ENCODE measurements around the gene SVIL. TPM values are rescaled to one million over a fixed set of nuclear protein-coding genes. Genes with fewer than 3 reads are reported as not detected.

Gene SVIL
- total RNA-seq, 1 donor from 2014 or later = 72.1 TPM

DNA sequence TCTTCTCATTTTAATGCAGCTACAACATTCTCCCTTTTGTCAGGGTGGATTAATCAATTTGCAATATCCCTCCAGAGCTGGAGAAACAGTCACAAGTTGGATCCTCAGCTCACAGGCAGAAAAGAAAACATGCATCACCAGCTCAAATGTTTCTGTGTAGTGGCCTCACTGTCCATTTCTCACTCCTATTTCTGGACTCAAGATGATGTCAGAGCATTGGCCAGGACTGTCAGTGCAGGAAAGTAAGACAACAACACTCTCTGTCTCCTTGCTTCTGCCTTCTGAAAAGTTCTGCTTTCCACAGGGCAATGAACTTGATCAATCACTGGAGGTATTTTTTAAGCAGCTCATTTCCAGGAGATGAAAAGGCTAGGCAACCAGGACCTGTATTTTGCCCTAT is 8.2 kb upstream of the SVIL start:
- H3K36me3 ChIP-seq (ENCODE audit: control insufficient read depth, insufficient read depth, low read length) = peaks cover 1% of the 10 kb centered on the region
- no peak for DNase-seq (ENCODE audit: low read depth)
- no peaks in the 10 kb centered on the region for H3K27me3 ChIP-seq (ENCODE audit: control insufficient read depth, insufficient read depth, low read length)
- H3K4me3 ChIP-seq (ENCODE audit: low read depth, low read length) = no peak overlapping the region
- TF ChIP-seq CTCF (IDR thresholded peaks at IDR 0.05; ENCODE audit: insufficient read depth, low read length, poor library complexity, severe bottlenecking) = no peak

DNA sequence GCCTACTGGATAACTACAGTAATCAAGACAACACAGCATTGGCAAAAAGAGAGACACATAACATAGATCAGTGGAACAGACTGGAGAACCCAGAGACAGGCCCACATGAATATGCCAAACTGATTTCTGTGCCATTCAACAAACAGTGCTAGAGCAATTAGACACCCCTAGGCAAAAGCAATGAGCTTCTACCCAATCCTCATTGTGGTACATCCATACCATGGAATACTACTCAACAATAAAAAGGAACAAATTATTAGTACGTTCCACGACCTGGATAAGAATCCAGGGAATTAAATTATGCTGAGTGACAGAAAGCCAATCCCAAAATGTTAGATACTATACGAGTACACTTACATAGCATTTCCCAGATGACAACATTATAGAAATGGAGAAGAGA is 2.8 kb upstream of the SVIL start:
- no peak for TF ChIP-seq CTCF (IDR thresholded peaks at IDR 0.05; ENCODE audit: insufficient read depth, low read length, poor library complexity, severe bottlenecking)
- H3K27me3 ChIP-seq (ENCODE audit: control insufficient read depth, insufficient read depth, low read length) = no peaks in the 10 kb centered on the region
- DNase-seq (ENCODE audit: low read depth) = no peak
- H3K36me3 ChIP-seq (ENCODE audit: control insufficient read depth, insufficient read depth, low read length) = no peaks in the 10 kb centered on the region
- H3K4me3 ChIP-seq (ENCODE audit: low read depth, low read length) = no peak overlapping the region

DNA sequence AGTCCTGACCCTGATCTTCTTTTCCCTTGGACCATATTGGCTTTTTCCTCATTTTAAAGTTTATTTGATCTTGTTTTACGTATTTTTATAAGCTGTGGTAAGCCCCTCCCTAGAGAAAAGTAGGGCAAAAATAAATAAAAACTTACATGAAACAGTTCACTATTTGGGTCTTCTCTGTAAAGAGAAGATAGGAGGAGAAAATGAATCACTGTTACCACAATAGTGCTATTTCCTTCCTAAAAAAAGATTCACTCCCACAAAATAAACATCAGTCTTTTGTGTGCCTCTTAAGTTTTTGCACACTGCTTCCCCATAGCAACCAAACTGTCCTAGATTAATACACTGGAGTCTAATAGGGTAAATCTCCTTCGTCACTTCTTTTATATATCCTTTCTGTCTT is 1.4 kb upstream of the SVIL start:
- no peak for DNase-seq (ENCODE audit: low read depth)
- H3K36me3 ChIP-seq (ENCODE audit: control insufficient read depth, insufficient read depth, low read length) = no peaks in the 10 kb centered on the region
- H3K4me3 ChIP-seq (ENCODE audit: low read depth, low read length) = no peak overlapping the region
- H3K27me3 ChIP-seq (ENCODE audit: control insufficient read depth, insufficient read depth, low read length) = no peaks in the 10 kb centered on the region
- TF ChIP-seq CTCF (IDR thresholded peaks at IDR 0.05; ENCODE audit: insufficient read depth, low read length, poor library complexity, severe bottlenecking) = no peak

GRCh38 chr10:29635711-29636144 is 957 bp upstream of the SVIL start:
- no peak for DNase-seq (ENCODE audit: low read depth)
- H3K27me3 ChIP-seq (ENCODE audit: control insufficient read depth, insufficient read depth, low read length) = no peaks in the 10 kb centered on the region
- TF ChIP-seq CTCF (IDR thresholded peaks at IDR 0.05; ENCODE audit: insufficient read depth, low read length, poor library complexity, severe bottlenecking) = no peak
- H3K4me3 ChIP-seq (ENCODE audit: low read depth, low read length) = peak overlapping the region; percentile 23
- no peaks in the 10 kb centered on the region for H3K36me3 ChIP-seq (ENCODE audit: control insufficient read depth, insufficient read depth, low read length)

GRCh38 chr10:29634105-29634504 is 666 bp downstream of the SVIL start:
- no peak overlapping the region for H3K4me3 ChIP-seq (ENCODE audit: low read depth, low read length)

More at GRCh38 chr10:29634105-29634504, 666 bp downstream of the SVIL start:
- no peak for DNase-seq (ENCODE audit: low read depth)
- H3K27me3 ChIP-seq (ENCODE audit: control insufficient read depth, insufficient read depth, low read length) = no peaks in the 10 kb centered on the region
- no peak for TF ChIP-seq CTCF (IDR thresholded peaks at IDR 0.05; ENCODE audit: insufficient read depth, low read length, poor library complexity, severe bottlenecking)
- no peaks in the 10 kb centered on the region for H3K36me3 ChIP-seq (ENCODE audit: control insufficient read depth, insufficient read depth, low read length)
